NOMO-1 treated with DMSO at 0.1 percent for 48 hours (cell line): ENCODE measurements around the gene MRPL20.

Experiments
- DNase-seq: peaks from one replicate; lab custom pipeline; 2025; ENCODE audit not compliant: unreplicated experiment; lab: John Stamatoyannopoulos, UW

MRPL20 gene

GRCh38 chr1:1366699-1367066, 40.4 kb downstream of the MRPL20 start:
- no peak for DNase-seq

GRCh38 chr1:1365875-1366698, 41.0 kb downstream of the MRPL20 start:
- no peak for DNase-seq

GRCh38 chr1:1364266-1364665, 42.8 kb downstream of the MRPL20 start:
- no peak for DNase-seq

- DNase-seq, result no peak
Measured at GRCh38 chr1:1361982-1362423, 45.1 kb downstream of the MRPL20 start.

GRCh38 chr1:1361233-1361981, 45.7 kb downstream of the MRPL20 start:
- DNase-seq, result no peak

- DNase-seq, result no peak
Measured at GRCh38 chr1:1360506-1361169, 46.5 kb downstream of the MRPL20 start.

- DNase-seq, result no peak
Measured at GRCh38 chr1:1359664-1360468, 47.2 kb downstream of the MRPL20 start.

- DNase-seq, result no peak
Measured at GRCh38 chr1:1359308-1359663, 47.8 kb downstream of the MRPL20 start.

- DNase-seq, result no peak
Measured at GRCh38 chr1:1358433-1359271, 48.4 kb downstream of the MRPL20 start, which contains the start of gene MXRA8. Gene MXRA8 (minus strand): TSS chr1:1358555. CDS start chr1:1358504, 51 bp downstream.

- DNase-seq, result no peak
Measured at GRCh38 chr1:1357871-1358432, 49.1 kb downstream of the MRPL20 start.

GRCh38 chr1:1356796-1357401, 50.2 kb downstream of the MRPL20 start:
- DNase-seq, result no peak

GRCh38 chr1:1356166-1356795, 50.8 kb downstream of the MRPL20 start:
- no peak for DNase-seq

- DNase-seq, result peak; percentile 32
Measured at GRCh38 chr1:1355416-1355815, 51.7 kb downstream of the MRPL20 start.

- DNase-seq, result no peak
Measured at GRCh38 chr1:1354271-1355247, 52.5 kb downstream of the MRPL20 start.

- no peak for DNase-seq
Measured at GRCh38 chr1:1353389-1354151, 53.5 kb downstream of the MRPL20 start.

- DNase-seq, result no peak
Measured at GRCh38 chr1:1352786-1353388, 54.2 kb downstream of the MRPL20 start.
